K562 (cell line): ENCODE results near the gene PFAS. TPM values are rescaled to one million over a fixed set of nuclear protein-coding genes. Genes with fewer than 3 reads are reported as not detected.

ENCODE experiments used
- ILK ChIP-seq: fragments of 450-650 bp; IDR thresholded peaks from 2 replicates; pipeline ENCODE4 v1.6.1; 2016; ENCODE audit warnings: missing genetic modification characterization, low read depth, mild to moderate bottlenecking, missing compliant biosample characterization, moderate library complexity, borderline replicate concordance
- MXD1 ChIP-seq: fragments of 250-450 bp; sonication (Bioruptor Pico); IDR thresholded peaks from 2 replicates; pipeline ENCODE4 v1.8.0; 2021; ENCODE audit warnings: borderline replicate concordance, mild to moderate bottlenecking, moderate library complexity; ENCODE audit not compliant: poor library complexity, severe bottlenecking
- NKRF ChIP-seq: fragments of 450-650 bp; IDR thresholded peaks from 2 replicates; pipeline ENCODE4 v1.6.1; 2016; ENCODE audit warnings: borderline replicate concordance
- RB1 ChIP-seq: fragments of 450-650 bp; IDR thresholded peaks from 2 replicates; pipeline ENCODE4 v1.6.1; 2017; ENCODE audit warnings: low read depth, mild to moderate bottlenecking
- RBM22 ChIP-seq: fragments of 200-400 bp; formaldehyde crosslinking; IDR thresholded peaks from 2 replicates; pipeline ENCODE4 v1.6.1; 2018; ENCODE audit warnings: low read length, low read depth; ENCODE audit not compliant: poor library complexity, severe bottlenecking
- ZBTB40 ChIP-seq, 2 experiments: fragments of 450-650 bp in 1 of 2; sonication (generic) in 1 of 2; formaldehyde crosslinking in 1 of 2; IDR thresholded peaks; 2 replicates each; pipeline versions ENCODE4 v1.7.1 to v1.9.0; 2016 to 2022; ENCODE audit warnings: inconsistent platforms in 1 of 2, mild to moderate bottlenecking in 1 of 2, missing genetic modification reagents in 1 of 2
- ZNF639 ChIP-seq, 2 experiments: fragments of 200-800 bp in 1 of 2; sonication (Bioruptor generic) in 1 of 2; sonication (generic) in 1 of 2; formaldehyde crosslinking in 1 of 2; IDR thresholded peaks in 1 of 2; conservative IDR thresholded peaks in 1 of 2; 2 replicates each; pipeline versions ENCODE4 v1.5.0 to v1.6.1; 2016 to 2020; ENCODE audit warnings: missing compliant biosample characterization in 1 of 2, missing genetic modification characterization in 1 of 2, missing genetic modification reagents in 1 of 2
- polyA plus RNA-seq, 8 experiments: library from polyadenylated mRNA; depleted of rRNA in 4 of 8; stranded (reverse) in 5 of 8; unstranded in 3 of 8; fragments of >200 nt; fragmentation: Nextera tagmentation in 2 of 8; fragmentation: Illumina TruSeq in 1 of 8; extraction: Ambion mirVana in 2 of 8; extraction: Trizol in 1 of 8; gene quantifications; 2 replicates each; pipeline versions ENCODE4 v1.2.1 to v1.2.3, GENCODE V29; 2011 to 2014; ENCODE audit warnings: inconsistent platforms in 1 of 8, missing spikeins in 1 of 8
- total RNA-seq, 7 experiments: library from RNA; depleted of rRNA in 6 of 7; stranded (reverse); fragments of >200 nt in 6 of 7; fragmentation: Illumina TruSeq in 2 of 7; extraction: Trizol in 2 of 7; gene quantifications; 2 replicates each; pipeline versions ENCODE4 v1.2.1 to v1.2.3, GENCODE V29; 2011 to 2021; ENCODE audit warnings: low replicate concordance in 1 of 7

Gene PFAS
- total and polyA plus RNA-seq, 9 of the 15 experiments (the other 6 are each of a cell fraction or from before 2014, with no cell fraction given): 11.6 to 131 (median 43.9) TPM

- 0 out of 4 replicates have a peak, but pooled peaks of 1 of the 2 experiments have one; percentile 32 for TF ChIP-seq ZNF639 (CRISPR knock-in tag; conservative IDR thresholded peaks at IDR 0.05 in 1 of 2, IDR thresholded peaks at IDR 0.05 in 1 of 2)
- TF ChIP-seq MXD1 (CRISPR knock-in tag): peak; percentile 82
- TF ChIP-seq ZBTB40 (IDR thresholded peaks at IDR 0.05): no peak
- no peak for TF ChIP-seq ZBTB40 (CRISPR knock-in tag; IDR thresholded peaks at IDR 0.05)
- TF ChIP-seq RBM22: no peak
- TF ChIP-seq RB1: 0 out of 2 replicates have a peak, but pooled peaks have one; percentile 52
- TF ChIP-seq ILK (tag): no peak
- peak; percentile 98 for TF ChIP-seq NKRF
Measured at GRCh38 chr17:8248751-8249607, at the start of gene PFAS (continued).
